H9 (cell line): Measurements from ENCODE around the gene ZNF433. TPM values are rescaled to one million over a fixed set of nuclear protein-coding genes. Genes with fewer than 3 reads are reported as not detected.

ENCODE experiments used
- DNase-seq: peaks from one replicate; pipeline ENCODE4 v3.0.0-alpha.2; 2017
- H2AFZ ChIP-seq: one replicate; pipeline ENCODE4 v1.6.1; 2013; ENCODE audit warnings: mild to moderate bottlenecking, low read length, control low read depth, moderate library complexity
- H2AK5ac ChIP-seq: 2 replicates; pipeline ENCODE4 v1.6.1; 2013; ENCODE audit warnings: low read length, control low read depth, mixed read lengths; ENCODE audit not compliant: insufficient read length
- H2BK120ac ChIP-seq: one replicate; pipeline ENCODE4 v1.6.1; 2013; ENCODE audit warnings: low read depth, mild to moderate bottlenecking, low read length, control low read depth, inconsistent platforms; ENCODE audit not compliant: poor library complexity, severe bottlenecking
- H2BK12ac ChIP-seq: 2 replicates; pipeline ENCODE4 v1.6.1; 2013; ENCODE audit warnings: low read length, control low read depth, mixed read lengths, low read depth; ENCODE audit not compliant: insufficient read length
- H2BK15ac ChIP-seq: 2 replicates; pipeline ENCODE4 v1.6.1; 2013; ENCODE audit warnings: low read depth, low read length, control low read depth
- H2BK20ac ChIP-seq: one replicate; pipeline ENCODE4 v1.6.1; 2013; ENCODE audit warnings: low read depth, mild to moderate bottlenecking, low read length, control low read depth, inconsistent platforms; ENCODE audit not compliant: poor library complexity, severe bottlenecking
- H2BK5ac ChIP-seq: 2 replicates; pipeline ENCODE4 v1.6.1; 2013; ENCODE audit warnings: low read length, control low read depth, mixed read lengths; ENCODE audit not compliant: insufficient read length
- H3K14ac ChIP-seq: 2 replicates; pipeline ENCODE4 v1.6.1; 2013; ENCODE audit warnings: low read length, control low read depth; ENCODE audit not compliant: insufficient read depth
- H3K18ac ChIP-seq: 2 replicates; pipeline ENCODE4 v1.6.1; 2013; ENCODE audit warnings: low read depth, mild to moderate bottlenecking, mixed read lengths, low read length, control low read depth; ENCODE audit not compliant: insufficient read length
- H3K23ac ChIP-seq: 2 replicates; pipeline ENCODE4 v1.6.1; 2013; ENCODE audit warnings: low read length, control low read depth, mixed read lengths, low read depth; ENCODE audit not compliant: insufficient read length
- H3K23me2 ChIP-seq: 2 replicates; pipeline ENCODE4 v1.6.1; 2013; ENCODE audit warnings: low read depth, mild to moderate bottlenecking, mixed read lengths, low read length, control low read depth; ENCODE audit not compliant: insufficient read length, poor library complexity, severe bottlenecking
- H3K27ac ChIP-seq: 2 replicates; pipeline ENCODE4 v1.5.1; 2013; ENCODE audit warnings: low read length, control low read depth, mixed read lengths, low read depth; ENCODE audit not compliant: insufficient read length
- H3K27me3 ChIP-seq: 2 replicates; pipeline ENCODE4 v1.6.1; 2013; ENCODE audit warnings: low read length, control low read depth, inconsistent platforms; ENCODE audit not compliant: insufficient read depth
- H3K4ac ChIP-seq: 2 replicates; pipeline ENCODE4 v1.6.1; 2013; ENCODE audit warnings: low read depth, mild to moderate bottlenecking, control low read depth, inconsistent platforms, low read length, moderate library complexity
- H3K4me1 ChIP-seq: 2 replicates; pipeline ENCODE4 v1.6.1; 2013; ENCODE audit warnings: low read length, control low read depth, inconsistent platforms; ENCODE audit not compliant: insufficient read depth
- H3K4me2 ChIP-seq: 2 replicates; pipeline ENCODE4 v1.6.1; 2013; ENCODE audit warnings: low read length, control low read depth, mixed read lengths; ENCODE audit not compliant: insufficient read length, insufficient read depth
- H3K56ac ChIP-seq: 2 replicates; pipeline ENCODE4 v1.6.1; 2013; ENCODE audit warnings: low read depth, mild to moderate bottlenecking, mixed read lengths, low read length, control low read depth; ENCODE audit not compliant: insufficient read length
- H3K79me1 ChIP-seq: 2 replicates; pipeline ENCODE4 v1.6.1; 2013; ENCODE audit warnings: low read depth, mild to moderate bottlenecking, moderate library complexity, low read length, control low read depth, inconsistent platforms; ENCODE audit not compliant: insufficient read depth, poor library complexity, severe bottlenecking
- H3K79me2 ChIP-seq: 2 replicates; pipeline ENCODE4 v1.6.1; 2013; ENCODE audit warnings: low read length, control low read depth, inconsistent platforms; ENCODE audit not compliant: insufficient read depth
- H3K9ac ChIP-seq: 2 replicates; pipeline ENCODE4 v1.6.1; 2013; ENCODE audit warnings: low read length, control low read depth, mixed read lengths; ENCODE audit not compliant: insufficient read length; ENCODE audit errors: extremely low read depth
- H3K9me3 ChIP-seq: one replicate; pipeline ENCODE4 v1.6.1; 2013; ENCODE audit warnings: low read depth, low read length, inconsistent platforms; ENCODE audit not compliant: control insufficient read depth
- H3T11ph ChIP-seq: one replicate; pipeline ENCODE4 v1.6.1; 2013; ENCODE audit warnings: mild to moderate bottlenecking, low read length, control low read depth, inconsistent platforms
- H4K20me1 ChIP-seq: one replicate; pipeline ENCODE4 v1.6.1; 2013; ENCODE audit not compliant: control insufficient read depth, insufficient read length, insufficient read depth
- H4K5ac ChIP-seq: 2 replicates; pipeline ENCODE4 v1.6.1; 2013; ENCODE audit warnings: low read depth, mild to moderate bottlenecking, mixed read lengths, low read length, control low read depth; ENCODE audit not compliant: insufficient read length
- H4K8ac ChIP-seq: replicated peaks from 2 replicates; pipeline ENCODE4 v1.6.1; 2013; ENCODE audit warnings: low read length, control low read depth, mixed read lengths, low read depth; ENCODE audit not compliant: insufficient read length
- H4K91ac ChIP-seq: 2 replicates; pipeline ENCODE4 v1.6.1; 2013; ENCODE audit warnings: low read depth, mild to moderate bottlenecking, moderate library complexity, mixed read lengths, low read length, control low read depth; ENCODE audit not compliant: insufficient read length
- H3K27ac Mint-ChIP-seq, 3 experiments: 2 replicates in 2 of 3; 3 replicates in 1 of 3; pipeline ENCODE4 v1.8.0; 2020 to 2021; ENCODE audit warnings: mixed read lengths in 3 of 3, mild to moderate bottlenecking in 1 of 3, moderate library complexity in 1 of 3
- H3K27me3 Mint-ChIP-seq: 2 replicates; pipeline ENCODE4 v1.8.0; 2021; ENCODE audit warnings: low read depth, mild to moderate bottlenecking, moderate library complexity, mixed read lengths
- H3K36me3 Mint-ChIP-seq, 3 experiments: 2 replicates in 2 of 3; 3 replicates in 1 of 3; pipeline ENCODE4 v1.8.0; 2020 to 2021; ENCODE audit warnings: low read depth in 3 of 3, mixed read lengths in 3 of 3; ENCODE audit not compliant: insufficient read depth in 1 of 3
- H3K4me1 Mint-ChIP-seq, 2 experiments: 2 replicates each; pipeline ENCODE4 v1.8.0; 2020; ENCODE audit warnings: mixed read lengths in 2 of 2
- H3K4me3 Mint-ChIP-seq, 2 experiments: 2 replicates in 1 of 2; 3 replicates in 1 of 2; pipeline ENCODE4 v1.8.0; 2020 to 2021; ENCODE audit warnings: mild to moderate bottlenecking in 2 of 2, mixed read lengths in 2 of 2, moderate library complexity in 1 of 2
- H3K9me3 Mint-ChIP-seq, 2 experiments: 2 replicates in 1 of 2; 3 replicates in 1 of 2; pipeline ENCODE4 v1.8.0; 2020; ENCODE audit warnings: mild to moderate bottlenecking in 2 of 2, mixed read lengths in 2 of 2, moderate library complexity in 1 of 2
- CTCF ChIP-seq: fragments of 200-600 bp; sonication (generic); conservative IDR thresholded peaks from 3 replicates; pipeline ENCODE4 v1.8.0; 2021; ENCODE audit warnings: antibody characterized with exemption, mild to moderate bottlenecking
- WGBS: extraction: QIAGEN DNeasy Blood & Tissue Kit; methylation state at CpG from one replicate; pipeline ENCODE4 v1.1.7; 2013; ENCODE audit warnings: missing lambda C conversion rate, low lambda C conversion rate, mixed read lengths; ENCODE audit not compliant: insufficient read length; ENCODE audit errors: extremely low coverage; 5-methylcytosine and 5-hydroxymethylcytosine counted together
- total RNA-seq: library from RNA; stranded (reverse); gene quantifications from 2 replicates; pipeline ENCODE4 v1.2.1, GENCODE V29; 2021

ZNF433 gene
- total RNA-seq, 1 experiment from 2014 or later, result 1.9 TPM

GRCh38 chr19:11984986-11985385, 50.5 kb downstream of the ZNF433 start:
- no peak overlapping the region for H4K91ac ChIP-seq
- no peak overlapping the region for H2BK5ac ChIP-seq
- peaks cover 23% of the 10 kb centered on the region for H3K9me3 ChIP-seq
- H2BK120ac ChIP-seq, result no peak overlapping the region
- WGBS, result no CpG with 5 or more reads among the region's 5 CpGs
- H2AK5ac ChIP-seq, result no peak overlapping the region
- no peaks in the 10 kb centered on the region for H4K20me1 ChIP-seq
- H3K27ac ChIP-seq, result no peak overlapping the region
- no peak overlapping the region for H3K14ac ChIP-seq
- Mint-ChIP-seq H3K9me3 (peaks cover 35 to 45% of the 10 kb centered on the region in 2 experiments), H3K4me1 (peaks cover 13 to 16% of the 10 kb centered on the region in 2 experiments), H3K27me3 (no peaks in the 10 kb centered on the region; the same call in 1 of the 2 replicates), H3K27ac (peak overlapping the region in 1 of 3 experiments; percentile 55; a peak in 1 of 7 replicates), H3K36me3 (peaks cover 21 to 38% (median 28%) of the 10 kb centered on the region in 3 experiments), H3K4me3 (peak overlapping the region in 1 of 2 experiments; percentile 52; a peak in 2 of 5 replicates)
- DNase-seq, result peak; percentile 48
- no peak overlapping the region for H2BK12ac ChIP-seq
- no peak overlapping the region for H3K56ac ChIP-seq
- no peaks in the 10 kb centered on the region for H3K4me1 ChIP-seq
- H3K79me2 ChIP-seq, result peaks cover 3% of the 10 kb centered on the region; the same call in 1 of the 2 replicates
- H3K9ac ChIP-seq, result no peak overlapping the region
- peak; percentile 78 for TF ChIP-seq CTCF
- H3K23me2 ChIP-seq, result peaks cover 5% of the 10 kb centered on the region
- H3K4me2 ChIP-seq, result no peak overlapping the region
- H4K8ac ChIP-seq, result no peak overlapping the region
- H3K79me1 ChIP-seq, result no peaks in the 10 kb centered on the region
- no peak overlapping the region for H3K4ac ChIP-seq
- H4K5ac ChIP-seq, result no peak overlapping the region
- no peak overlapping the region for H3T11ph ChIP-seq
- H3K18ac ChIP-seq, result no peak overlapping the region
- H2AFZ ChIP-seq, result no peak overlapping the region
- H2BK20ac ChIP-seq, result no peak overlapping the region
- no peak overlapping the region for H3K23ac ChIP-seq
- no peaks in the 10 kb centered on the region for H3K27me3 ChIP-seq
- no peak overlapping the region for H2BK15ac ChIP-seq
